OCI-LY7 (cell line): ENCODE results near the gene FBN2. TPM values are rescaled to one million over a fixed set of nuclear protein-coding genes. Genes with fewer than 3 reads are reported as not detected.

Source experiments
- BruUV-seq: library from RNA; stranded (reverse); fragments of 400-500 nt; replicated peaks from 2 replicates; lab custom pipeline; 2021; lab: Mats Ljungman, UMichigan
- CTCF ChIA-PET: fragments of 300-600 bp; sonication (Branson Sonifier 250); formaldehyde crosslinking; loops from one replicate; lab custom pipeline; 2022; ENCODE audit warnings: antibody characterized with exemption; ENCODE audit not compliant: unreplicated experiment; lab: Charles Lee
- POLR2A ChIA-PET: fragments of 300-600 bp; sonication (Branson Sonifier 250); formaldehyde crosslinking; loops from one replicate; lab custom pipeline; 2022; ENCODE audit warnings: antibody characterized with exemption; lab: Charles Lee
- DNase-seq: peaks from one replicate; pipeline ENCODE4 v3.0.0-alpha.2; 2015; ENCODE audit warnings: low spot score
- H2AFZ ChIP-seq: fragments of 200-600 bp; sonication (generic), shearing (Covaris generic); 2 replicates; pipeline ENCODE4 v1.6.1; 2014; ENCODE audit warnings: mild to moderate bottlenecking, antibody characterized with exemption, low read length, moderate library complexity
- H3K27ac ChIP-seq: fragments of 200-600 bp; sonication (generic); 2 replicates; pipeline ENCODE4 v1.5.1; 2014; ENCODE audit warnings: mixed run types, low read depth, mild to moderate bottlenecking, moderate library complexity, low read length, inconsistent platforms; ENCODE audit not compliant: poor library complexity, severe bottlenecking
- H3K36me3 ChIP-seq: fragments of 200-600 bp; sonication (generic); 2 replicates; pipeline ENCODE4 v1.6.1; 2014; ENCODE audit warnings: mild to moderate bottlenecking, antibody characterized with exemption, low read length, moderate library complexity, mixed read lengths; ENCODE audit not compliant: insufficient read depth
- H3K4me1 ChIP-seq: fragments of 200-600 bp; sonication (generic); 2 replicates; pipeline ENCODE4 v1.5.1; 2014; ENCODE audit warnings: mild to moderate bottlenecking, low read length; ENCODE audit not compliant: insufficient read depth, poor library complexity, severe bottlenecking
- H3K4me2 ChIP-seq: fragments of 200-600 bp; sonication (generic); 2 replicates; pipeline ENCODE4 v1.6.1; 2014; ENCODE audit warnings: mild to moderate bottlenecking, low read length
- H3K4me3 ChIP-seq: fragments of 200-600 bp; sonication (generic); 2 replicates; pipeline ENCODE4 v1.5.1; 2014; ENCODE audit warnings: mild to moderate bottlenecking, low read depth, low read length; ENCODE audit not compliant: poor library complexity, severe bottlenecking
- H3K79me2 ChIP-seq: fragments of 200-600 bp; sonication (generic); 2 replicates; pipeline ENCODE4 v1.6.1; 2016; ENCODE audit warnings: low read depth, mild to moderate bottlenecking, low read length, moderate library complexity, mixed read lengths; ENCODE audit not compliant: insufficient read depth
- H3K9me2 ChIP-seq: fragments of 200-600 bp; sonication (generic); 2 replicates; pipeline ENCODE4 v1.6.1; 2016; ENCODE audit warnings: mild to moderate bottlenecking, low read length, mixed read lengths; ENCODE audit not compliant: insufficient read depth
- H3K9me3 ChIP-seq: fragments of 200-600 bp; sonication (generic); 2 replicates; pipeline ENCODE4 v1.6.1; 2014; ENCODE audit warnings: mild to moderate bottlenecking, mixed run types, low read length, mixed read lengths
- H4K20me1 ChIP-seq: fragments of 200-600 bp; sonication (generic); 2 replicates; pipeline ENCODE4 v1.6.1; 2014; ENCODE audit warnings: mild to moderate bottlenecking, antibody characterized with exemption, low read length, moderate library complexity, mixed read lengths; ENCODE audit not compliant: insufficient read depth
- CTCF ChIP-seq: fragments of 200-600 bp; sonication (generic); conservative IDR thresholded peaks from 2 replicates; pipeline ENCODE4 v1.5.1; 2014; ENCODE audit warnings: mild to moderate bottlenecking, antibody characterized with exemption, low read length, moderate library complexity, mixed read lengths
- EZH2phosphoT487 ChIP-seq: fragments of 200-600 bp; sonication (generic); IDR thresholded peaks from 2 replicates; pipeline ENCODE4 v1.6.1; 2018; ENCODE audit warnings: low read depth, borderline replicate concordance, mild to moderate bottlenecking, mixed run types, antibody characterized with exemption, low read length, moderate library complexity, mixed read lengths
- intact Hi-C: fragments of 100-400 bp; cut with micrococcal nuclease; formaldehyde crosslinking; loops from one replicate; pipeline ENCODE4 v1.10.0; 2022; ENCODE audit not compliant: unreplicated experiment
- total RNA-seq, 2 experiments: library from RNA; depleted of rRNA in 1 of 2; stranded (reverse); fragments of >200 nt in 1 of 2; shearing (Covaris generic) in 1 of 2; gene quantifications; 2 replicates each; pipeline ENCODE4 v1.2.3, GENCODE V29; 2014 to 2022

FBN2 gene
- total RNA-seq, 2 experiments from 2014 or later, result not detected

- H4K20me1 ChIP-seq, result no peaks in the 10 kb centered on the region
- H3K4me3 ChIP-seq, result no peak overlapping the region
- H3K4me1 ChIP-seq, result no peaks in the 10 kb centered on the region
- POLR2A ChIA-PET, result no interaction called here
- H2AFZ ChIP-seq, result no peak overlapping the region
- H3K4me2 ChIP-seq, result no peak overlapping the region
- intact Hi-C loops, result no loop called here
- no peaks in the 10 kb centered on the region for H3K79me2 ChIP-seq
- no peaks in the 10 kb centered on the region for H3K36me3 ChIP-seq
- CTCF ChIA-PET, result no interaction called here
- no peaks in the 10 kb centered on the region for H3K9me2 ChIP-seq
- H3K9me3 ChIP-seq, result no peaks in the 10 kb centered on the region
- no peak for TF ChIP-seq CTCF
- no peak for TF ChIP-seq EZH2phosphoT487
- no peak for DNase-seq
- no TSS peak for BruUV-seq
- H3K27ac ChIP-seq, result no peak overlapping the region
Measured at GRCh38 chr5:128236334-128236733, 301.7 kb downstream of the FBN2 start.

- CTCF ChIA-PET, result no interaction called here
- no peaks in the 10 kb centered on the region for H3K9me2 ChIP-seq
- BruUV-seq, result no TSS peak
- intact Hi-C loops, result no loop called here
- H3K4me1 ChIP-seq, result no peaks in the 10 kb centered on the region
- no peak for DNase-seq
- no peak overlapping the region for H3K4me3 ChIP-seq
- no peak overlapping the region for H3K4me2 ChIP-seq
- no peaks in the 10 kb centered on the region for H3K79me2 ChIP-seq
- no peak overlapping the region for H2AFZ ChIP-seq
- H3K27ac ChIP-seq, result no peak overlapping the region
- no peaks in the 10 kb centered on the region for H3K9me3 ChIP-seq
- POLR2A ChIA-PET, result no interaction called here
- no peaks in the 10 kb centered on the region for H4K20me1 ChIP-seq
- TF ChIP-seq EZH2phosphoT487 (no peak), CTCF (no peak)
- no peaks in the 10 kb centered on the region for H3K36me3 ChIP-seq
Measured at GRCh38 chr5:128234928-128235641, 303.0 kb downstream of the FBN2 start.

GRCh38 chr5:128228521-128228920, 309.5 kb downstream of the FBN2 start:
- no TSS peak for BruUV-seq
- POLR2A ChIA-PET, result no interaction called here
- H3K9me3 ChIP-seq, result no peaks in the 10 kb centered on the region
- no peak for DNase-seq
- intact Hi-C loops, result no loop called here
- no peaks in the 10 kb centered on the region for H3K4me1 ChIP-seq
- H3K79me2 ChIP-seq, result no peaks in the 10 kb centered on the region
- no peak overlapping the region for H2AFZ ChIP-seq
- TF ChIP-seq EZH2phosphoT487 (no peak), CTCF (no peak)
- no peak overlapping the region for H3K27ac ChIP-seq
- no peaks in the 10 kb centered on the region for H4K20me1 ChIP-seq
- CTCF ChIA-PET, result no interaction called here
- H3K4me3 ChIP-seq, result no peak overlapping the region
- no peaks in the 10 kb centered on the region for H3K36me3 ChIP-seq
- no peak overlapping the region for H3K4me2 ChIP-seq
- H3K9me2 ChIP-seq, result no peaks in the 10 kb centered on the region
